Measurements from ENCODE around the gene UNC80. TPM values are rescaled to one million over a fixed set of nuclear protein-coding genes. Genes with fewer than 3 reads are reported as not detected.

The UNC80 gene
- not detected for total RNA-seq
- not detected for polyA plus RNA-seq

GRCh38 chr2:209771474-209772289, at the start of gene UNC80:
UNC80 (plus strand) TSS chr2:209771832; CDS start chr2:209772073, 241 bp downstream.
- Histone ChIP-seq H3K27ac (ENCODE audit: low read depth, low read length) (no peak within 1 kb of the TSS), H3K4me3 (ENCODE audit: low read length) (no peak within 1 kb of the TSS), H3K4me1 (ENCODE audit: insufficient read depth, low read length) (no peaks in the 10 kb centered on the region), H3K9me3 (ENCODE audit: low read length) (no peaks in the 10 kb centered on the region), H3K36me3 (ENCODE audit: insufficient read depth, low read length) (no peaks in the 10 kb centered on the region), H3K27me3 (ENCODE audit: insufficient read depth, low read length, poor library complexity, severe bottlenecking) (no peaks in the 10 kb centered on the region)
- DNase-seq, result no peak
- peaks cover 19 to 37% of the 10 kb centered on the region in 2 donors for H3K27me3 Mint-ChIP-seq
- H3K9me3 Mint-ChIP-seq, result peaks cover 0 to 5% (median 0%) of the 10 kb centered on the region in 5 donors
- H3K27ac Mint-ChIP-seq, result no peak within 1 kb of the TSS
- no peaks in the 10 kb centered on the region for H3K36me3 Mint-ChIP-seq
- peaks cover 3 to 4% (median 4%) of the 10 kb centered on the region in 3 donors for H3K4me1 Mint-ChIP-seq
- H3K4me3 Mint-ChIP-seq, result peak within 1 kb of the TSS in 4 of 7 donors; percentile 22 to 50 (median 37)
- CTCF ChIA-PET, result no interaction called here
- POLR2A ChIA-PET, result no interaction called here

GRCh38 chr2:209726311-209726710, 45.3 kb upstream of the UNC80 start:
- H3K27ac Mint-ChIP-seq, result no peak overlapping the region
- H3K27ac ChIP-seq (ENCODE audit: low read depth, low read length), result no peak overlapping the region
- H3K4me3 Mint-ChIP-seq, result no peak overlapping the region
- no peaks in the 10 kb centered on the region for H3K9me3 ChIP-seq (ENCODE audit: low read length)
- POLR2A ChIA-PET, result no interaction called here
- H3K4me1 Mint-ChIP-seq, result no peaks in the 10 kb centered on the region
- CTCF ChIA-PET, result no interaction called here
- H3K4me1 ChIP-seq (ENCODE audit: insufficient read depth, low read length), result no peaks in the 10 kb centered on the region
- no peaks in the 10 kb centered on the region for H3K27me3 ChIP-seq (ENCODE audit: insufficient read depth, low read length, poor library complexity, severe bottlenecking)
- no peak overlapping the region for H3K4me3 ChIP-seq (ENCODE audit: low read length)
- no peaks in the 10 kb centered on the region for H3K36me3 ChIP-seq (ENCODE audit: insufficient read depth, low read length)
- peaks cover 0 to 3% (median 0%) of the 10 kb centered on the region in 5 donors for H3K9me3 Mint-ChIP-seq
- H3K27me3 Mint-ChIP-seq, result no peaks in the 10 kb centered on the region
- H3K36me3 Mint-ChIP-seq, result no peaks in the 10 kb centered on the region
- DNase-seq, result no peak

GRCh38 chr2:209727077-209727476, 44.6 kb upstream of the UNC80 start:
- H3K27ac ChIP-seq (ENCODE audit: low read depth, low read length), result no peak overlapping the region
- H3K27ac Mint-ChIP-seq, result no peak overlapping the region
- H3K27me3 Mint-ChIP-seq, result no peaks in the 10 kb centered on the region
- H3K9me3 Mint-ChIP-seq, result peaks cover 0 to 3% (median 0%) of the 10 kb centered on the region in 5 donors
- no peaks in the 10 kb centered on the region for H3K36me3 Mint-ChIP-seq
- H3K4me1 Mint-ChIP-seq, result no peaks in the 10 kb centered on the region
- no peak overlapping the region for H3K4me3 ChIP-seq (ENCODE audit: low read length)
- no peak for DNase-seq
- CTCF ChIA-PET, result no interaction called here
- no peak overlapping the region for H3K4me3 Mint-ChIP-seq
- H3K27me3 ChIP-seq (ENCODE audit: insufficient read depth, low read length, poor library complexity, severe bottlenecking), result no peaks in the 10 kb centered on the region
- H3K4me1 ChIP-seq (ENCODE audit: insufficient read depth, low read length), result no peaks in the 10 kb centered on the region
- POLR2A ChIA-PET, result no interaction called here
- H3K36me3 ChIP-seq (ENCODE audit: insufficient read depth, low read length), result no peaks in the 10 kb centered on the region
- H3K9me3 ChIP-seq (ENCODE audit: low read length), result no peaks in the 10 kb centered on the region

- Mint-ChIP-seq H3K36me3 (no peaks in the 10 kb centered on the region), H3K27ac (no peak overlapping the region), H3K4me3 (no peak overlapping the region), H3K4me1 (no peaks in the 10 kb centered on the region), H3K9me3 (peaks cover 0 to 2% (median 0%) of the 10 kb centered on the region in 5 donors), H3K27me3 (peaks cover 0 to 3% of the 10 kb centered on the region in 2 donors)
- Histone ChIP-seq H3K27me3 (ENCODE audit: insufficient read depth, low read length, poor library complexity, severe bottlenecking) (no peaks in the 10 kb centered on the region), H3K9me3 (ENCODE audit: low read length) (no peaks in the 10 kb centered on the region), H3K36me3 (ENCODE audit: insufficient read depth, low read length) (no peaks in the 10 kb centered on the region), H3K4me3 (ENCODE audit: low read length) (no peak overlapping the region), H3K4me1 (ENCODE audit: insufficient read depth, low read length) (no peaks in the 10 kb centered on the region), H3K27ac (ENCODE audit: low read depth, low read length) (no peak overlapping the region)
- no peak for DNase-seq
- POLR2A ChIA-PET, result no interaction called here
- CTCF ChIA-PET, result no interaction called here
These were observed 36.8 kb upstream of the UNC80 start for GRCh38 chr2:209734805-209735204.

GRCh38 chr2:209741953-209742352, 29.7 kb upstream of the UNC80 start:
- H3K9me3 Mint-ChIP-seq, result peaks cover 0 to 4% (median 1%) of the 10 kb centered on the region in 5 donors
- Histone ChIP-seq H3K4me1 (ENCODE audit: insufficient read depth, low read length) (no peaks in the 10 kb centered on the region), H3K4me3 (ENCODE audit: low read length) (no peak overlapping the region), H3K27me3 (ENCODE audit: insufficient read depth, low read length, poor library complexity, severe bottlenecking) (no peaks in the 10 kb centered on the region), H3K36me3 (ENCODE audit: insufficient read depth, low read length) (no peaks in the 10 kb centered on the region), H3K9me3 (ENCODE audit: low read length) (no peaks in the 10 kb centered on the region), H3K27ac (ENCODE audit: low read depth, low read length) (no peak overlapping the region)
- no peak overlapping the region for H3K4me3 Mint-ChIP-seq
- ChIA-PET CTCF (no interaction called here), POLR2A (no interaction called here)
- no peaks in the 10 kb centered on the region for H3K4me1 Mint-ChIP-seq
- no peaks in the 10 kb centered on the region for H3K27me3 Mint-ChIP-seq
- no peaks in the 10 kb centered on the region for H3K36me3 Mint-ChIP-seq
- no peak for DNase-seq
- H3K27ac Mint-ChIP-seq, result no peak overlapping the region

- H3K27ac Mint-ChIP-seq, result no peak overlapping the region
- H3K36me3 Mint-ChIP-seq, result no peaks in the 10 kb centered on the region
- no peak overlapping the region for H3K4me3 ChIP-seq (ENCODE audit: low read length)
- DNase-seq, result no peak
- H3K4me1 ChIP-seq (ENCODE audit: insufficient read depth, low read length), result no peaks in the 10 kb centered on the region
- ChIA-PET CTCF (no interaction called here), POLR2A (no interaction called here)
- no peak overlapping the region for H3K4me3 Mint-ChIP-seq
- no peak overlapping the region for H3K27ac ChIP-seq (ENCODE audit: low read depth, low read length)
- no peaks in the 10 kb centered on the region for H3K27me3 ChIP-seq (ENCODE audit: insufficient read depth, low read length, poor library complexity, severe bottlenecking)
- H3K27me3 Mint-ChIP-seq, result peaks cover 2 to 14% of the 10 kb centered on the region in 2 donors
- no peaks in the 10 kb centered on the region for H3K9me3 ChIP-seq (ENCODE audit: low read length)
- H3K9me3 Mint-ChIP-seq, result peaks cover 0 to 3% (median 0%) of the 10 kb centered on the region in 5 donors
- H3K36me3 ChIP-seq (ENCODE audit: insufficient read depth, low read length), result no peaks in the 10 kb centered on the region
- H3K4me1 Mint-ChIP-seq, result no peaks in the 10 kb centered on the region
These were observed 18.6 kb upstream of the UNC80 start for GRCh38 chr2:209753020-209753419.

- Histone ChIP-seq H3K27me3 (ENCODE audit: insufficient read depth, low read length, poor library complexity, severe bottlenecking) (no peaks in the 10 kb centered on the region), H3K4me3 (ENCODE audit: low read length) (no peak overlapping the region), H3K27ac (ENCODE audit: low read depth, low read length) (no peak overlapping the region), H3K36me3 (ENCODE audit: insufficient read depth, low read length) (no peaks in the 10 kb centered on the region), H3K4me1 (ENCODE audit: insufficient read depth, low read length) (no peaks in the 10 kb centered on the region), H3K9me3 (ENCODE audit: low read length) (no peaks in the 10 kb centered on the region)
- ChIA-PET CTCF (no interaction called here), POLR2A (no interaction called here)
- H3K36me3 Mint-ChIP-seq, result no peaks in the 10 kb centered on the region
- H3K9me3 Mint-ChIP-seq, result peaks cover 0 to 5% (median 3%) of the 10 kb centered on the region in 5 donors
- H3K4me3 Mint-ChIP-seq, result no peak overlapping the region
- no peak for DNase-seq
- H3K27me3 Mint-ChIP-seq, result peaks cover 6 to 14% of the 10 kb centered on the region in 2 donors
- no peaks in the 10 kb centered on the region for H3K4me1 Mint-ChIP-seq
- no peak overlapping the region for H3K27ac Mint-ChIP-seq
These were observed 14.5 kb upstream of the UNC80 start for GRCh38 chr2:209757163-209757562.

GRCh38 chr2:209761566-209761965, 10.1 kb upstream of the UNC80 start:
- Histone ChIP-seq H3K4me1 (ENCODE audit: insufficient read depth, low read length) (no peaks in the 10 kb centered on the region), H3K4me3 (ENCODE audit: low read length) (no peak overlapping the region), H3K27ac (ENCODE audit: low read depth, low read length) (no peak overlapping the region), H3K36me3 (ENCODE audit: insufficient read depth, low read length) (no peaks in the 10 kb centered on the region), H3K27me3 (ENCODE audit: insufficient read depth, low read length, poor library complexity, severe bottlenecking) (no peaks in the 10 kb centered on the region), H3K9me3 (ENCODE audit: low read length) (no peaks in the 10 kb centered on the region)
- Mint-ChIP-seq H3K4me3 (peak overlapping the region in 1 of 7 donors; percentile 61), H3K9me3 (peaks cover 2 to 5% (median 3%) of the 10 kb centered on the region in 5 donors), H3K27ac (no peak overlapping the region), H3K27me3 (peaks cover 0 to 4% of the 10 kb centered on the region in 2 donors), H3K4me1 (no peaks in the 10 kb centered on the region), H3K36me3 (no peaks in the 10 kb centered on the region)
- ChIA-PET POLR2A (no interaction called here), CTCF (no interaction called here)
- no peak for DNase-seq
